CD4-positive, alpha-beta memory T cell (primary cell): ENCODE results near the gene RECQL5. TPM values are rescaled to one million over a fixed set of nuclear protein-coding genes. Genes with fewer than 3 reads are reported as not detected.

ENCODE experiments used
- CTCF ChIA-PET: fragments of 350-600 bp; sonication (Branson Sonifier 250); formaldehyde crosslinking; loops from one replicate; lab custom pipeline; 2021; ENCODE audit warnings: inconsistent platforms; ENCODE audit not compliant: partially characterized antibody; lab: Charles Lee
- POLR2A ChIA-PET: fragments of 350-600 bp; sonication (Branson Sonifier 250); formaldehyde crosslinking; loops from one replicate; lab custom pipeline; 2021; ENCODE audit not compliant: partially characterized antibody; lab: Charles Lee
- DNase-seq, 5 donors: peaks; one replicate each; pipeline versions ENCODE4 v3.0.0 to v3.0.0-alpha.2; 2020 to 2022; ENCODE audit warnings: mixed read lengths in 1 of 5
- H3K27ac ChIP-seq: one replicate; pipeline ENCODE4 v1.7.0; 2013; ENCODE audit warnings: low read depth, low read length
- H3K27me3 ChIP-seq: 2 replicates; pipeline ENCODE4 v1.7.0; 2013; ENCODE audit warnings: mild to moderate bottlenecking, low read length, moderate library complexity; ENCODE audit not compliant: insufficient read depth
- H3K36me3 ChIP-seq: 2 replicates; pipeline ENCODE4 v1.7.0; 2013; ENCODE audit warnings: mild to moderate bottlenecking, low read length, moderate library complexity; ENCODE audit not compliant: insufficient read depth
- H3K4me1 ChIP-seq: 2 replicates; pipeline ENCODE4 v1.7.0; 2013; ENCODE audit warnings: mild to moderate bottlenecking, low read length, moderate library complexity; ENCODE audit not compliant: insufficient read depth
- H3K4me3 ChIP-seq, 2 donors: one replicate each; pipeline ENCODE4 v1.7.0; 2013; ENCODE audit warnings: low read length in 2 of 2, mild to moderate bottlenecking in 1 of 2
- H3K9me3 ChIP-seq, 2 donors: one replicate each; pipeline ENCODE4 v1.7.0; 2013; ENCODE audit warnings: low read length in 2 of 2, control low read depth in 1 of 2; ENCODE audit not compliant: control insufficient read depth in 1 of 2
- H3K27ac Mint-ChIP-seq, 7 donors: one replicate each; pipeline ENCODE4 v1.8.0; 2020 to 2021; ENCODE audit warnings: mixed read lengths in 7 of 7, mild to moderate bottlenecking in 6 of 7, inconsistent platforms in 3 of 7, moderate library complexity in 3 of 7
- H3K27me3 Mint-ChIP-seq, 2 donors: one replicate each; pipeline ENCODE4 v1.8.0; 2020 to 2021; ENCODE audit warnings: mixed read lengths in 2 of 2
- H3K36me3 Mint-ChIP-seq, 2 donors: one replicate each; pipeline ENCODE4 v1.8.0; 2020 to 2021; ENCODE audit warnings: mixed read lengths in 2 of 2, inconsistent platforms in 1 of 2, mild to moderate bottlenecking in 1 of 2
- H3K4me1 Mint-ChIP-seq, 4 donors: one replicate each; pipeline ENCODE4 v1.8.0; 2020 to 2021; ENCODE audit warnings: mixed read lengths in 4 of 4, mild to moderate bottlenecking in 1 of 4
- H3K4me3 Mint-ChIP-seq, 8 donors: one replicate each; pipeline ENCODE4 v1.8.0; 2020 to 2021; ENCODE audit warnings: mixed read lengths in 8 of 8, mild to moderate bottlenecking in 7 of 8, moderate library complexity in 6 of 8, inconsistent platforms in 3 of 8
- H3K9me3 Mint-ChIP-seq, 8 donors: one replicate each; pipeline ENCODE4 v1.8.0; 2020 to 2021; ENCODE audit warnings: mixed read lengths in 8 of 8, mild to moderate bottlenecking in 5 of 8, inconsistent platforms in 3 of 8, moderate library complexity in 1 of 8
- intact Hi-C: fragments of 100-400 bp; cut with micrococcal nuclease; formaldehyde crosslinking; loops from one replicate; pipeline ENCODE4 v1.15.1; 2023
- polyA plus RNA-seq, 2 donors: library from polyadenylated mRNA; unstranded; fragments of 300-500 nt; fragmentation: Illumina TruSeq; gene quantifications; one replicate each; pipeline ENCODE4 v1.2.3, GENCODE V29; 2021
- total RNA-seq, 2 experiments: library from RNA; stranded (reverse); gene quantifications; one replicate each; pipeline ENCODE4 v1.2.3, GENCODE V29; 2021

The RECQL5 gene
- total and polyA plus RNA-seq, 4 experiments from 2014 or later = 6.4 to 59.1 (median 37.5) TPM

- intact Hi-C loops = no loop called here
- H3K36me3 ChIP-seq = peaks cover 48% of the 10 kb centered on the region
- POLR2A ChIA-PET = interaction anchor here (0.6 to 1.2 kb wide), 2 partner anchors 9 to 72 kb away, joined by 3 read pairs; no protein-coding TSS in a partner anchor
These were observed 9.5 kb upstream of the RECQL5 start for GRCh38 chr17:75676461-75676860.

GRCh38 chr17:75673487-75673886 is 6.5 kb upstream of the RECQL5 start:
- Mint-ChIP-seq H3K4me3 (peak overlapping the region in 1 of 8 donors; percentile 9), H3K9me3 (no peaks in the 10 kb centered on the region), H3K36me3 (peaks cover 27 to 57% of the 10 kb centered on the region in 2 donors), H3K27ac (peak overlapping the region in 2 of 7 donors; percentile 20 to 32), H3K27me3 (no peaks in the 10 kb centered on the region), H3K4me1 (peaks cover 13 to 26% (median 18%) of the 10 kb centered on the region in 4 donors)
- no peaks in the 10 kb centered on the region for H3K27me3 ChIP-seq
- H3K36me3 ChIP-seq = peaks cover 47% of the 10 kb centered on the region
- no peaks in the 10 kb centered on the region for H3K9me3 ChIP-seq
- ChIA-PET POLR2A (interaction anchor here (1.0 to 1.7 kb wide), 2 partner anchors 74 to 76 kb away, joined by 3 to 4 read pairs; no protein-coding TSS in a partner anchor), CTCF (interaction anchor here (1.2 to 7.8 kb wide), 6 partner anchors 11 to 217 kb away, joined by 3 to 162 read pairs (median 14); partner anchors contain the start of gene TMEM94)
- H3K4me1 ChIP-seq = peaks cover 11% of the 10 kb centered on the region
- no peak overlapping the region for H3K4me3 ChIP-seq
- H3K27ac ChIP-seq = no peak overlapping the region
- DNase-seq = no peak
- intact Hi-C loops = no loop called here

More at GRCh38 chr17:75676461-75676860, 9.5 kb upstream of the RECQL5 start:
- no peak for DNase-seq
- Mint-ChIP-seq H3K4me3 (no peak overlapping the region), H3K9me3 (no peaks in the 10 kb centered on the region), H3K4me1 (peaks cover 7 to 13% (median 10%) of the 10 kb centered on the region in 4 donors), H3K36me3 (peaks cover 20 to 57% of the 10 kb centered on the region in 2 donors), H3K27me3 (no peaks in the 10 kb centered on the region), H3K27ac (no peak overlapping the region)
- no peaks in the 10 kb centered on the region for H3K27me3 ChIP-seq
- H3K27ac ChIP-seq = no peak overlapping the region
- peaks cover 7% of the 10 kb centered on the region for H3K4me1 ChIP-seq
- CTCF ChIA-PET = interaction anchor here (1.5 to 7.8 kb wide), 4 partner anchors 10 to 72 kb away, joined by 4 to 162 read pairs (median 18); partner anchors contain the start of genes RECQL5 and SAP30BP
- no peak overlapping the region for H3K4me3 ChIP-seq
- H3K9me3 ChIP-seq = no peaks in the 10 kb centered on the region

- Mint-ChIP-seq H3K27ac (peak overlapping the region in 1 of 7 donors; percentile 24), H3K27me3 (no peaks in the 10 kb centered on the region), H3K4me3 (no peak overlapping the region), H3K9me3 (no peaks in the 10 kb centered on the region), H3K36me3 (peaks cover 29 to 58% of the 10 kb centered on the region in 2 donors), H3K4me1 (peaks cover 15 to 26% (median 19%) of the 10 kb centered on the region in 4 donors)
- Histone ChIP-seq H3K27me3 (no peaks in the 10 kb centered on the region), H3K4me3 (no peak overlapping the region), H3K9me3 (no peaks in the 10 kb centered on the region), H3K4me1 (peaks cover 21% of the 10 kb centered on the region), H3K36me3 (peaks cover 43% of the 10 kb centered on the region), H3K27ac (no peak overlapping the region)
- DNase-seq = no peak
- intact Hi-C loops = no loop called here
- CTCF ChIA-PET = interaction anchor here (0.6 to 7.8 kb wide), 5 partner anchors 10 to 668 kb away, joined by 3 to 162 read pairs (median 3); partner anchors contain the start of gene SMIM5
- POLR2A ChIA-PET = interaction anchor here (1.5 to 1.7 kb wide), 2 partner anchors 77 to 82 kb away, joined by 4 to 5 read pairs; no protein-coding TSS in a partner anchor
These were observed 5.1 kb upstream of the RECQL5 start for GRCh38 chr17:75672011-75672410.

GRCh38 chr17:75670868-75671267 is 3.9 kb upstream of the RECQL5 start:
- no peaks in the 10 kb centered on the region for H3K9me3 ChIP-seq
- Mint-ChIP-seq H3K36me3 (peaks cover 26 to 49% of the 10 kb centered on the region in 2 donors), H3K27me3 (no peaks in the 10 kb centered on the region), H3K4me1 (peaks cover 14 to 26% (median 18%) of the 10 kb centered on the region in 4 donors), H3K27ac (peak overlapping the region in 1 of 7 donors; percentile 46), H3K4me3 (no peak overlapping the region), H3K9me3 (no peaks in the 10 kb centered on the region)
- H3K27ac ChIP-seq = no peak overlapping the region
- ChIA-PET POLR2A (interaction anchor here (0.7 to 1.5 kb wide), 4 partner anchors 30 to 109 kb away, joined by 3 to 5 read pairs (median 4); no protein-coding TSS in a partner anchor), CTCF (interaction anchor here (0.9 to 7.8 kb wide), 3 partner anchors 9 to 77 kb away, joined by 3 to 162 read pairs (median 3); partner anchors contain the start of gene SMIM5)
- peaks cover 39% of the 10 kb centered on the region for H3K36me3 ChIP-seq
- no peak overlapping the region for H3K4me3 ChIP-seq
- H3K4me1 ChIP-seq = peaks cover 30% of the 10 kb centered on the region
- no peak for DNase-seq
- H3K27me3 ChIP-seq = no peaks in the 10 kb centered on the region
- intact Hi-C loops = no loop called here

- H3K4me1 ChIP-seq = peaks cover 25% of the 10 kb centered on the region
- no peaks in the 10 kb centered on the region for H3K27me3 ChIP-seq
- H3K4me3 ChIP-seq = no peak overlapping the region
- no peak for DNase-seq
- Mint-ChIP-seq H3K4me3 (no peak overlapping the region), H3K27me3 (no peaks in the 10 kb centered on the region), H3K9me3 (no peaks in the 10 kb centered on the region), H3K4me1 (peaks cover 14 to 20% (median 17%) of the 10 kb centered on the region in 4 donors), H3K27ac (peak overlapping the region in 3 of 7 donors; percentile 35 to 72 (median 53)), H3K36me3 (peaks cover 31 to 50% of the 10 kb centered on the region in 2 donors)
- H3K27ac ChIP-seq = peak overlapping the region; percentile 95
- POLR2A ChIA-PET = interaction anchor here (0.7 to 1.2 kb wide), 2 partner anchors 49 to 85 kb away, joined by 3 to 5 read pairs; no protein-coding TSS in a partner anchor
- intact Hi-C loops = no loop called here
- peaks cover 34% of the 10 kb centered on the region for H3K36me3 ChIP-seq
- no peaks in the 10 kb centered on the region for H3K9me3 ChIP-seq
- CTCF ChIA-PET = interaction anchor here (1.1 to 4.0 kb wide), 4 partner anchors 35 to 209 kb away, joined by 3 to 20 read pairs (median 4); partner anchors contain the start of gene SMIM5
These were observed 1.5 kb upstream of the RECQL5 start for GRCh38 chr17:75668489-75668888.

- Mint-ChIP-seq H3K4me1 (peaks cover 14 to 20% (median 17%) of the 10 kb centered on the region in 4 donors), H3K36me3 (peaks cover 31 to 45% of the 10 kb centered on the region in 2 donors), H3K27ac (peak overlapping the region in 1 of 7 donors; percentile 72), H3K4me3 (no peak overlapping the region), H3K27me3 (no peaks in the 10 kb centered on the region), H3K9me3 (no peaks in the 10 kb centered on the region)
- CTCF ChIA-PET = interaction anchor here (1.1 to 4.0 kb wide), 6 partner anchors 10 to 209 kb away, joined by 3 to 27 read pairs (median 8); partner anchors contain the start of gene SMIM5
- H3K27me3 ChIP-seq = no peaks in the 10 kb centered on the region
- intact Hi-C loops = loop anchor here (2.0 kb wide), 1 partner anchor 621 kb away; the partner anchor contains the start of genes ATP5PD and KCTD2
- POLR2A ChIA-PET = interaction anchor here (0.6 to 2.4 kb wide), 10 partner anchors 9 to 931 kb away, joined by 3 to 12 read pairs (median 4); partner anchors contain the start of genes MIF4GD, RAB37 and WBP2
- H3K27ac ChIP-seq = peak overlapping the region; percentile 95
- H3K36me3 ChIP-seq = peaks cover 29% of the 10 kb centered on the region
- DNase-seq = no peak
- H3K9me3 ChIP-seq = no peaks in the 10 kb centered on the region
- peak overlapping the region; percentile 72 to 85 for H3K4me3 ChIP-seq
- H3K4me1 ChIP-seq = peaks cover 25% of the 10 kb centered on the region
These were observed 871 bp upstream of the RECQL5 start for GRCh38 chr17:75667825-75668224.
